Testis (tissue), 2 donors: ENCODE data around the gene RABGAP1L.

Experiments
- CTCF ChIP-seq, 3 experiments: fragments of 450-650 bp in 2 of 3; fragments of 200-600 bp in 1 of 3; sonication (generic) in 1 of 3; IDR thresholded peaks; one replicate each; pipeline ENCODE4 v1.5.1; 2016 to 2019; ENCODE audit warnings: antibody characterized with exemption in 3 of 3, mild to moderate bottlenecking in 2 of 3, moderate library complexity in 1 of 3
- POLR2A ChIP-seq: fragments of 450-650 bp; IDR thresholded peaks from one replicate; pipeline ENCODE4 v1.6.1; 2017; ENCODE audit warnings: antibody characterized with exemption, mild to moderate bottlenecking, moderate library complexity

GRCh38 chr1:174747613-174748012 lies 588.3 kb downstream of the RABGAP1L start:
- peak in 1 of 3 experiments; percentile 20 for TF ChIP-seq CTCF (IDR thresholded peaks at IDR 0.05)
- TF ChIP-seq POLR2A: no peak
